Activated CD8-positive, alpha-beta memory T cell treated with anti-CD3 and anti-CD28 coated beads for 4 hours (primary cell): ENCODE measurements around the gene ESPN.
"Not testable (repeated sequence)": the region's sequence is repeated elsewhere in the genome, so short reads cannot be mapped to it uniquely, and the experiment has no call there.

Source experiments
- DNase-seq, 2 donors: peaks; one replicate each; pipeline ENCODE4 v3.0.0-alpha.2; 2020; ENCODE audit warnings: low read depth in 2 of 2

ESPN gene

GRCh38 chr1:6447016-6447817 lies 22.6 kb downstream of the ESPN start:
- no peak for DNase-seq

- no peak for DNase-seq
These were observed 23.5 kb downstream of the ESPN start for GRCh38 chr1:6447818-6448748.

GRCh38 chr1:6448749-6449631 lies 24.4 kb downstream of the ESPN start:
- DNase-seq, result no peak

GRCh38 chr1:6450005-6450450 lies 25.5 kb downstream of the ESPN start:
- no peak for DNase-seq

- DNase-seq, result not testable (repeated sequence)
These were observed 25.9 kb downstream of the ESPN start for GRCh38 chr1:6450486-6450885.

DNA sequence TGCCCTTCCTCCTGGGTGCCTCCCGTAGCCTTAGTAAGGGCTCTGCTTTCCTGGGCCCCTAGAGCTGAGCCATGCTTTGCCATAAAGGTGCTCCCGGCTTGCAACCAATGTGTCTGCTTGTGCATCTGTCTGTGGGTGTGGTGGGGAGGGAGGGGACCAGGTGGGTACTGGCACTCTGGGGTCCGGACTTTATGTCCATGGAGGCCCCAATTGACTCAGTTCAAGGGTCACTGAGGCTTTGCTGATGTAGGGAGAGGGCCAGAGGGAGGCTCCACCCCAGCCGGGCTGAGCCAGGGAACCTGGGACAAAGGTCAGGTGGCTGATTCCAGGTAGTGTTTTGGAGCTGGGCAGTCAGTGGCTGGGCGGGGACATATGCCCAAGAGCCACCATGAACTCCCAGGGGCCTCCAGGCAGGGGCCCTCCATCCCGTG lies 26.4 kb downstream of the ESPN start:
- no peak for DNase-seq

GRCh38 chr1:6453895-6454855 lies 29.6 kb downstream of the ESPN start:
- DNase-seq, result not testable (repeated sequence)

- no peak for DNase-seq
These were observed 30.5 kb downstream of the ESPN start for GRCh38 chr1:6454856-6455751.

GRCh38 chr1:6455752-6456520 lies 31.4 kb downstream of the ESPN start:
- not testable (repeated sequence) for DNase-seq

- no peak for DNase-seq
These were observed 32.4 kb downstream of the ESPN start for GRCh38 chr1:6456800-6457466.

GRCh38 chr1:6459850-6460265 lies 35.3 kb downstream of the ESPN start:
- DNase-seq, result no peak

- DNase-seq, result peak; percentile 83 to 87
These were observed 35.9 kb downstream of the ESPN start for GRCh38 chr1:6460301-6461050.

DNA sequence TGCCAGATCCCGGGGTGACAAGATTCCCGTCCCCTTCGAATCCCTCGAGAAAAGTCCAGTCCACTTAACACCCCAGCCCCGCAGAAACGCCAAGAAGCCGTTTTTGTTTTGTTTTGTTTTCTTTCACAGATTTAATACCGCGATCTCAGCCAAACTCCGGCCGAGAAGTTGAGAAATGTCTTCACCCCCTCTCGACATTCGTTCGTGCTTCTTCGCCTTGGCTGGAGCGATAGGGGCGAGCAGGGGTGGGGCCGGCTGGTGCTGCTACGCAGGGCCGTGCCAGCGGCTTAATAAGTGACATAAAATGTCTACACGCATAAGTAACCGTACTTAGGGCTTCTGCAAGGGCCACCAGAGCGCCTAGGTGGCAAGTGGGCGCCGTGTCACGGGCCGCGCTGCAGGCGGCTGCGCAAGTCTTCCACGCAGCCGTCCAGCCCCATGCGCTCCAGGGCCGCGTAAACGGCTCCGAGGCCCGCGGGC lies 36.5 kb downstream of the ESPN start:
- DNase-seq, result no peak

DNA sequence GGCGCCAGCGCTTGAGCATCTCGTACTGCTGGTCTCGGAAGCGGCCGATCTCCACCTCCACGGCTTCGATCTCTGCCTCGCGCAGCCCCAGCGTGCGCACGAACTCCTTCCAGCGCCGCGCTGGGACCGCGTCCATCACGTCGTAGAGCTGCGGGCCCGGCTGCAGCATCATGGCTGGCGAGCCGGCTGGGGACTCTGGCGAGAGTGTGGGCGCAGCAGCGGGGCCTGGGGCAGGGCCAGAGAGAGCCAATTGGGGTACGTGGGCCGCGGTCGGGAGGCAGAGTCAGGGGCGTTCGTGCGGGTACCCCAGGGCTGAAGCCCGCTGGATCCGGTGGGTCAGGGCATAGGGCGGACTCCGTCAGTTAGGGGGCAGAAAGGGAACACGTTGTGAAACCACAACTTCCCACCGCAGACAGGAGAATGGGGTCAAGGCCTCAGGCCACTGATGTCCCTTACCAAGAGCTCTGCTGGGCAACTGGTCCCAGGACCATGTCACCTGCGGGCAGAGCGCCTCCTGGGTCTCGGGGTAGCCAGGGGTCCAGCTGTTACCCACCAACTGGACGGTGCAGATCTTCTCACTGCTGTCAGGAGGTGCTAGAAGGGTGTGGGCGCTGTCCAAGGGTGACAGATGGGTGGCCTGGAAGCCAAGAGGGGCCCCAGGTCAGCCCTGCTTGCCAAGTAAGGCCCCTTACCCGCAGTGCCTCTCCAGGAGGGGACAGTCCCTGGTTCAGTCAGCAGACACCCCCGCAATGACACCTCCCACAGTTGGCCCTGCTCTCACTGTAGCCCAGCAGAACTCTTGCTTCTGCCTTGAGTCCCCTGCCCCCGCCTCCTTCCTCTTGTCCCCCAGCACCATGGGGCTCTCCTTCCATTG lies 37.2 kb downstream of the ESPN start:
- DNase-seq, result no peak

- no peak for DNase-seq
These were observed 38.0 kb downstream of the ESPN start for GRCh38 chr1:6462412-6463119.

DNA sequence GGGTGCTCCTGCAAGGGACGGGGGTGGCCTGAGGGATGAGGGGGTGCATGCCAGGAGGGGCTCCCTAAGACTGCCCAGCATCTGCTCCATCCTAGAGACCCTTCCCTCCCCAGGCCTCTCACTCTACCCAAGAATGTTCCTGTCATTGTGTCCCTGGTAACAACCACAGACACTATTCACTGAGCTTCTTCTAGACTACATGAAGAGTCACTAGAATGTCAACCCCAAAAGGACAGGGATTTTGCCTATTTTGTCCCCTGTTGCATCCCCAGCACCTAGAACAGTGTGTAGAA lies 38.5 kb downstream of the ESPN start:
- DNase-seq, result no peak
